ENCODE data around the gene CPED1.
"Not testable (repeated sequence)": the region's sequence is repeated elsewhere in the genome, so short reads cannot be mapped to it uniquely, and the experiment has no call there.

CPED1 gene

DNA sequence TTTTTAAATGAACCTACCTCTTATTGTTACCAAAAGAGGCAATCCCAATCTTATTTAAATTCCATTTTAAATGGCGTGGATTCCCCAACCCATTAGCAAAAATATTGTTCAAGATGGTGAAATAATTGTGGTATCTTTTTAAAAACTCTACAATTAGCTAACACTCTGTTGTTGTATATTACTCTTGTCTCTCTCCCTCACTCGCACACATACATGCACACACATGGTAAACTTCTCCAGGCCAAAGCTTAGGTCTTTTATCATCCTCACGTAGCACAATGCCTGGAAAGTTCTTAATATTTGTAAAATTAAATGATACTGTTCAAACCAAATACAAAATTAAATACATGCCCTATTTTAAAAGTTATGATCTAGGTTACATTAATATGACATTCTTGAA is 171.0 kb downstream of the CPED1 start:
- DNase-seq = no peak

DNA sequence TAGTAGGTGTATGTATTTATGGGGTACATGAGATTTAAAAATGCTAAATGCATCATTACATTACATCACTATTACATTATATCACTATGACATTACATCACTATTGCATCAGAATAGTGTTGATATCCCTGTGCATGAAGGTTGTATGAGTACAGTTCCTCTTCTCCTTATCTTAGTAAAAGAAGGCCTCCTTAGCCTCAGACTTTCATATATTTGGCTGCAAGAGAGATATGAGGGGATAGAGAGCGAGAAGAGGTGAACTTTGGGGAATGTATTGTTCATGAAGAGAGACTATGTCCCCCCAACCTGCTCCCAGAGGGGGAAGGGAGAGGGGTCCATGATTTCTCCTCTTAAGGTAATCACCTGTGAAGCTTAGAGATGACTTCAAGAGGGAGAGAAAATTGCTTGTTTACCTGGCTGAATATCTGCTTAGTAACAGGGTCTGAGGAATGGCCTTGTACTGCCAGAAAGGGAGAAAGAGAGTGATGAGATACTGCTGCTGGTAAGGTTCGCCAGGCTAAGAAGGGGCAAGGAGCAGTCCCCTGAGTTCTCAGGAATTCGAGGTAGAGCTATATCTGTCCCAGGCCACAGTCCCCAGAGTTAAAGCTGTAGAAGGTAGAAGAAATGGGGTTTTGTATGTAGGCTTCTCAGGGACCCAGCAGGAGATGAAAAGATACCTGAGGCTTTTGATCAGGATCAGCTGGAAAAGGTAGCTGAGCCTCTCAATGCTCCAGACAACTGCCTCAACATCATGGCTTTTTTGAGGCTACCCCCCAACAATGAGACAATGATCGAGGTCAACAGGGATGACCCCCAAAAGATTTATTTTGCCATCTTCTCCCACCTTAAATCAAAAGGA is 171.9 kb downstream of the CPED1 start:
- DNase-seq = no peak

DNA sequence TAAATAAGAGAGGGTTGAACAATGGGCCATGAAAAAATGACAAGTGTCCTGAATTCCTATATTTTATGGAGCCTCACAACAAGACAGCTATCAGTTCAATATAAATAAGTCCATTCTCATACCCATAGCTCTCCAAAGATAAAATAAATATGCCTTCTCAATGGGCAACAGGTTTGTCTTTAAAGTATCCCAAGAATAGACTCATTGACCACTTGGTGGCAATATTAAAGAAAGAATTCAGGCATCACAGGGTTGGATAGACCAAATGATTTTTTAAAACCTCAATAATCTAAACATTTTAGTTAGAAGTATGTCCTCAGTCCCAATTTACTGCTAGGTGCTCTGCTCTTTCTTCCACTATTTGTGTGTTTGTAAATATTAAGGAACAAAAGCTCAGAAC is 175.2 kb downstream of the CPED1 start:
- no peak for DNase-seq

DNA sequence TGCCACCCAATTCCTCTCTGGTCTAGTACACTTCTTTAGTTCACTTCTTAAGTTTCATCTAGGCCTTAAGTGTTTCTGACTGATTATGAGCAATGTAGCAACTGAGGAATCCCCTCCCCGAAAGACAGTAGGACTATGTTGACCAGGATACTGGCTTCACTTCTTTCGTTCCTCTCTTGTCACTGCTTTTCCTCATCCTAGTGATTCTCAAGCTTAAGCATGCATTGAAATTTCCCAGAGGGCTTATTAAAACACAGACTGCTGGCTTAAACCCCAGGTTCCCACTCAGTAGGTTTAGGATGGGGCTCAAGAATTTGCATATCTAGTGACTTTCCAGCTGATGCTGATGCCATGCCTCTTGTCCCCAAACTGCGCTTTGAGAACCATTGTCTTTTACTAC is 175.7 kb downstream of the CPED1 start:
- no peak for DNase-seq

DNA sequence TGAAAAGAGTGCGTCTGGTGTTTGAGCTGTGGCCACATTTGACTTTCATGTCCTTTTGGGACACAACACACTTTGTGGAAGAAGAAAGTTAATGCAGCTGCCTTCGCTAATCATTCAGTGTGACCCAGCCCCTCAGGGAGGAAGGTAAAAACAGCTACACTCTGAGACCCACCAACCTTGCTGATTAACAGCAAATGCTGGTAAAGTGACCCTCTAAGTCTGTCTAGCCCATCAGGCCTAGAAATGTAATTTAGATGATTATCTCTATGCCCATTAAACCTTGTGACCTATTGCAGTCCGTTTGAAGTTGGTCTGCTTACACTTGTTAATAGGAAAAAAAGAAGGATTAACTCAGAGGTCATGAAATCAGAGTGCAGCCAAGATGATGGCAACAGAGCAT is 178.4 kb downstream of the CPED1 start:
- no peak for DNase-seq

DNA sequence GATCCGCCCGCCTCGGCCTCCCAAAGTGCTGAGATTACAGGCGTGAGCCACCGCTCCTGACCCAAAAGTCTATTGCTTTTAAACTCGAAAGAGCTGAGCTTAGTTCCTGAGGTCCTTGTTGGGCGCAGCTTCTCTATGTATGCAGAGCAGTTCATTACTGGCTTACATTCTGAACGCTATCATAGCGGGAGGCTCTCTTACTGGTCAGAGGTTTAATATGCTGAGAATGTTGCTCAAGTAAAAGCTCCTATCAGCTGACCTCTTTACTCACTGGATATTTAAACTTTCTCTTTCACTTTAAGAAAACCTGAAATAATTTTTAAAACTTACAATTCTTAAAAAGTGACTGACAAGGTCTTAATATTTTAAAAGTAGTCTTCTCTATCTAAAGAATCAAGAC is 179.5 kb downstream of the CPED1 start:
- no peak for DNase-seq

DNA sequence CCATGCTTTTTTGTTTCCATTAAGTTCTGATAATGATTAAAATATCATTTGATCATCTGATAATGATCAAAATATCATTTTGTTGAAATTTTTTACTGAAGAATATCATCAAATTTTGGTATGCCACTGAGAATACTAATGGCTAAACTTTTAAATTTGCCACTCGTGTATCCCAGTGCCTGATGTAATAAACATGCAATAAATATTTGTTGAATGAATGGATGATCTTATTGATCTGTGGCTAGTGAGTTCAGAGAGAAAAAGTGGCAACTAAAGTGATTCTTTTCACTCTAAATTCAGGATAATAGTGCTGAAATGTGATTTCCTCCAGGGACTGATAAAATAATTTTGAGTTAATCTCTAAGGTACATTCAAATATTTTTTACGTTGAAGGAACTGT is 181.0 kb downstream of the CPED1 start:
- DNase-seq = no peak

DNA sequence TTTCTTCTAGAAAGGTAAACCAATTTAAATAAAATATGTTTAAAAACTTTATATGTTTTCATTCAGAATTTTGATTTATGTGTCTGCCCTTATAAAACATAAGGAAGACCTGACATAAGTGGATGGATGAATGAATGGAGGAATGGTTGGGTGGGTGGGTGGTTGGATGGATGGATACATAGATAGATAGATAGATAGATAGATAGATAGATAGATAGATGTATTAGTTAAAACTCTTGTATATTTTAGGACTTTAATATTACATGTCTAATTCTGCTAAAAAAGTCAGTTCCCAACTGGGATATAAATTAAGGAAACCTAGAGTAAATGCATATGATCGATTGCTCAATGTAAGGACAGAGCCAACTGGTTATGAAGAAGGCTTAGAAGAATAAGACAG is 184.0 kb downstream of the CPED1 start:
- no peak for DNase-seq

DNA sequence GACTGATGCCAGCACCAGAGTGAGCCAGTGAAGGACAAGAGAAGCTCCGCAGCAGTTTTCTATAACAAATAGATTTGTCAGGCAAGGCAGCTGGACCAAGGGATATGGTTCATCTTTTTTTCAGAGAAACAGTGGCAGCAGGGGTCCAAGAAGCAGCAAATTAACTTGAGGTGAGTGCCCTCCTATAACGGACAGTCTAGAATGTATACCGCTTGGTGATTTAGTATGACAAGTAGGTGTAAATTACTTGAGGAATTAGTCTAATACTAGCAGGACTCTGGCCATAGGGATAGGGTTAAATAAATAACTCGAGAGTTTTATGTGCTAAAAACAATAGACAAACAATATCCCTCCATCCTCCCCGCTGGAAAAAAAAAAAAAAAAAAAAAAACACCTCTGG is 187.3 kb downstream of the CPED1 start:
- DNase-seq = no peak

DNA sequence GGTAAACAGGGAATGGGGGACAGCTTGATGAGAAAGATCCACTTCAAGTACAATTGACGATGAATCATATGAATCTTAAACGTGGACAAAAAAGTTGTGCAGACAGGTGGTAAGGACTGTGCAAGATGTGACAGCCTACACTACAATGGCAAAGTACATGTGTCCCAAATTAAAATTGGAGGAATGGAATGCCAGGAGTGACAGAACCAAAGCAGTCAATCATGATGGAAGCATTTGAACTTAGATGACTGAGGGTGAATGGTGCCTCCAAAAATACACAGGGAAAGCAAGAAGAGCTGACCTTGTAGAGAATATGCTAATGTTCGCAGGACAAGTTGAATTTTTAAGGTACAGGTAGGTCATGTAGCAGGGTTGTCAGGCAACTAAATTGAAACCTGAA is 189.9 kb downstream of the CPED1 start:
- DNase-seq = no peak

DNA sequence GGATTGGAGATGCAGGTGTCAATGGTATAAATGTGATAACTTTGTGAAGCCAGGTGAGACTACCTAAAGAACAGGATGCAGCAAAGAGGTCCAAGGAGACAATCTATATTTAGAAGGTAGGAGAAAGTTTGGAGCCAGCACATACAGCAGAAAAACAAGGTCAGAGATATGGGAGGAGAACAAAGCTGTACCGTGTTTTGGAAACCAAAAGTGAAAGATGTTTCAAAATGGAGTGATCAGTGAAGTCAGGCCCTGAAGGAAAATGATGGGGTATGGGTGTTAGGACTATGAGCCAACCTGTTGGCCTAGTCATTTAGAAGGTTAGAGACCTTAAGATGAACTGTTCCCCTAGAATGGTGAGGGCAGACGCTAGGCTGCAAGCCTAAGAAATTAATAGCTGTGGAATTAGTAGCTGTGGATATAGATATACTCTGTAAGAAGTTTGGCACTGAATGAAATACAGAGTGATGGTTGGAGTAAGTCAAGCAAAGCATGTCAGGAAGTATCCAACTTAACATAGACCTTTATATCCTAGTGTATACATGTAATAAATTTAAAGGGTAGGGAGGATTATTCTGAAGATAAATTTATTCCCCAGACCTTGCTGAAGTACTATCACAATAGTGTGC is 190.5 kb downstream of the CPED1 start:
- no peak for DNase-seq

DNA sequence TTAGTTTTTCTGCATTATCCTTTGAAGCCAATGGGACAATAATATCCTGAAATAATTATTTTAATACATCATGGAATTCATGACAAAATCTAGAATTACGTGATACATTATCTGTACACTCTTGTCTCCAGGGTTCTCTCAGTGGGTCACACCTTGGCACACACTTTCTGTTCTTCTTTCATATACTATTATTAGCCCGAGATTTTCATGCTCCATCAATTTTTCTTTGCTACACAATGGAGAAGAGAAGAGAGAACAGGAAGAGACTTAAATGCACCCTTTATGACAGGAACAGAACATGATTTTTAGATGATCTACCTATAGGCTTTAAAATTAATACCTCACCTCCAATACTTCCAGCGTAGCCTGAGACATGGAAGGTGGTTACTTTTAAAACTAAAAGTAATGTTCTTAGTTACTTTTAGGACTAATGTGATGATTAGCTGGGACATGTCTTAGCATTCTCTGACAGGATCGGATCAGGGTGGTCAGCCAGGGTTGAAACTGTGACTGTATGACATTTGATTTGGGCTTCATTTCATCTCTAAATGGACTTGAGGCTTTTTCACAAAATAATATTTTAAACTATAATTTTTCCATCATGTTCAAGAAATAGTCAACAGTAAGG is 192.0 kb downstream of the CPED1 start:
- no peak for DNase-seq

DNA sequence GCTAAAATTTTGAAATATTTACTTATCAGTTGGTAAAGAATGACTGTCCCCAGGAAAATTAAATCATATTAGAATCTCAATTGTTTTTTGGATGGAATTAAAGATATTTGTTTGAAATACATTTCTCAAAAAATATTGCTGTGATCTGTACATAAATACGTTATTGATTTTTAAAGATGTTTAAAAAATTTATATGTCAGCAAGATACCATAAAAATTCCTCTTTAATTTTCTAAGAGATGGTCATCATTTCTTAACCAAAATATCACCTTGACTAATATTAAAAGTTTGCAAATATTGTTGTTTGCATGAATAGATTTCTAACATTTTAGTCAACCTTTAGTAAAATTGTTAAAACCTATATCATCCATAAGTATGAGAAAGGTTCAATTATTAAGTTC is 192.8 kb downstream of the CPED1 start:
- DNase-seq = no peak

DNA sequence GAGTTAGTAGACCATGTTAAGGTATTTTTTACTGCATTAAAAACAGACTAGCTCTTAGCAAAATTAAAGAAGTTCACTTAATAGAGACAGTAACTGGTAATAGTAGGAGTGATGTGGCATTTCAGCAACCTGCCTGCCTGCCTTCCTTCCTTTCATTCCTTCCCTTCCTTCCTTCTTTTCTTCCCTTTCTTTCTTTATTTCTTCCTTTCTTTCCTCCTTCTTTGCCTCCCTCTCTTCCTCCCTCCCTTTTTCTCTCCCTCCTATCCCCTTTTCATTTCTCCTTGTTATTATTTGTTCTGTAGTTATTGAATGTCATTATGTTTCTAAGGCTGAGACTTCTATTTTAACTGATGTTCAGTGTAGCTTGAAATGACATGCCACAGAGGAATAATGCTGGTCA is 193.8 kb downstream of the CPED1 start:
- DNase-seq = no peak

DNA sequence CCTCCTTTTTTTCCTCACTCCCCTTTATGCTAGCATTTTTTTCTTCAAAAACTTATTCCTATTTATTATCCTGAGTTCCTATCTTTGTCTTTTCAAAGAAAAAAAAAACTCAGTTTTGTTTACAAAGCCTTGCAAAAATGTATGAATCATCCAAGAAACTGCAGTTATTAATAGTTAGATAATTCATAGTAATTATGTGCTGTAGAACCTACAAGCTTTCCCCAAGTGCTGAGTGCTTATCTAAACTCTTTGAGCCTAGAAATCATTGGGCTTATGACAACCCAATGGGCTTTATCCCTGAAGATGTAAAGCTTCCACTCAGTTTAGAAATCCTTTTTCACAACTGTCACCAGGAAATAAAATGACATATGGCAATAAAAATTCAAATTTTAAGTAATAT is 194.4 kb downstream of the CPED1 start:
- no peak for DNase-seq

DNA sequence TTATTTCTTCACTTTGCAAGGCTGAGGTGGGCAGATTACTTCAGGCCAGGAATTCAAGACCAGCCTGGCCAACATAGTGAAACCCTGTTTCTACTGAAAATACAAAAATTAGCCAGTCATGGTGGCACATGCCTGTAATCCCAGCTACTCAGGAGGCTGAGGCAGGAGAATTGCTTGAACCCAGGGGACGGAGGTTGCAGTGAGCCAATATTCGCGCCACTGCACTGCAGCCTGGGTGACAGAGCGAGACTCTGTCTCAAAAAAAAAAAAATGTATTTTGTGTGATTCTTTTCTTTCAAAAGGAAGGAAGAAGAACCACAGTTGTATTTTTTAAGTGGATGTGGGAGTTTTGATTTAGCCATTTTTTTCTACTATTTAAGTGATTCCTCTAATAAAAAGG is 195.4 kb downstream of the CPED1 start:
- not testable (repeated sequence) for DNase-seq

DNA sequence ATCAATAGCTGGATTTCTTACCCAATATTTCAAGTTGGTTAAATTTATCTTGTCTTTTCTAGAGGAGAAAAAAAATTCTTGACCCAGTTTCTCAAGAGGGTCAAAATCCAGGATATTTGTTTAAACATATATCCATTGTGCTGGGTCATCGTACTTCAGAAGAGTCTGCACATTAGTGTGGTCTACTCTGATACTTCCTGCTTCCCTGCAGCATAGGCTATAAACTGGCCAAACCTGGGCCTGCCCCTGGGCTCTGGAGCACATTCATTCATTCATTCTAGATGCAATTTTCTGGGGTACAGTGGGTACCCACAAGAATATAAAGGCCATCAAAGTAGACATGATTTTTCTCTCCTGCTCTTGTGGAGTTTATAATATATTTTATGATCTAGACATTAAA is 198.2 kb downstream of the CPED1 start:
- no peak for DNase-seq

DNA sequence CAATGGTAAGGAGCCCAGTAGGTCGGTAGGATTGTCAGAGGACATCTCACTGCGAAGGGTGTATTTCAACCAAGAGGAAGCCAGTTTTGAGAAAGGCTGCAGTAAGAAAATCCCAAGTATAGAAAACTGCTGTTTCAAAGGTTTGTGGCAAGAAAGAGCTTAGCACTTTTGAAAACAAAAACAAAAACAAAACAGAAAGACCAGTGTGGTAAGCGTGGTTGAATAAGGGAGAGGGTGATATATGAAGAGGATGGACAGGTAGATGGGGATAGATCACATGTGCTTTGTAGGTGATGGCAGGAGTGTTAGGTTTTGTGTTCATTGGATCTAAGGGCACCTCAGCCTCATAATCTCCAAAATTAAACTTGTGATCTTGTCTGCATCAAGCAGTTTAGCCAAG is 198.7 kb downstream of the CPED1 start:
- no peak for DNase-seq

DNA sequence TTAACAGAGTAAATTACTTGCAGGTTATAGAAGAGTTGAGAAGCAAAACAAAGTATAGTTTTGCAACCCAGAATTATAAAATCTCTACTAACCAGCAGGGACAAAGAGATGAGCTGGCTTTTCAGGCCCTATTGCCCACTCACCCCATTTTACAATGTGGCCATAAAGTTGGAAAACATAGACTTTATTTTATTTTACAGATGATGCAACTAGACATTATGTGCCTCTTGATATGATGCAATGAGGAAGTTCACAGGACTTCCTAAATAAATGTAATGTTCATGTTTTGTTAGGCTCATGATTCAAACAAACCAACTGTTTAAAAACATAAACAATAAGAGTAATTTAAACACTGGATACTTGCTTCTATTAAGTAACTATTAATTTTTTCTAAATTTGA is 199.2 kb downstream of the CPED1 start:
- no peak for DNase-seq

DNA sequence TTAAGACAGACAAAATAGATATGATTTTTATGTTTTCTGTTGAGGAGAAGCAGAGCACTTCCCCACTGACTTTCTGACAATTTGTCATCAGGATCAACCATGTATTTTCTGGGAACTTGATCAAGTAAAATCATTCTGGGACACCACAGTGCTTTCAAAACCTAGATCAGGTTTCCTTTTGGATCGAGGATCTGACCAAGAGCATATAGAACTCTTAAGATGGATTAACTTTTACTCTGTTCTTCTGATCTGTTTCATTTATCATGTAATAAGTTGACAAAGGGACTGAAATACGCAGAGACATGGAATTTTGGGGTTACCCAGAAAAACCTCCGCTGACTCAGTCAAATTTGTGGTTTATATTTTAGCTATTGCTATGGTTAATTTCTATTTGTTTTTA is 204.3 kb downstream of the CPED1 start:
- DNase-seq = no peak

DNA sequence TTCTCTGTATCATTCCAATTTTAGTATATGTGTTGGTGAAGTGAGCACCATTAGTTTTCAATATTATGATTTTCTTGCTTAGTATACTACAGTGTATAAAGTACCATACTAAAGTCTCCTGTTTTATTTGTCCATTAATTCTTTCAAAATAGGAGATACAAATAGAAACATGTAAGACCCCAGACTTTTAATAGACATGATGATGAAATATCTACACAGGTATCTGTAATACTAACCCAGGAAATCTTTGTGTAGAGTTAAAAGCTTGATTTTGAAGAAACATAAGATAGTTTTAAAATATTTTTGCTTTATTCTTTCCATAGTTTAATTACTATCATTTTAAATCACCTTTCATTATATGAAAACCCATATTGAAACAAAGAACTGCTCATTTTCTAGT is 206.5 kb downstream of the CPED1 start:
- DNase-seq = no peak

DNA sequence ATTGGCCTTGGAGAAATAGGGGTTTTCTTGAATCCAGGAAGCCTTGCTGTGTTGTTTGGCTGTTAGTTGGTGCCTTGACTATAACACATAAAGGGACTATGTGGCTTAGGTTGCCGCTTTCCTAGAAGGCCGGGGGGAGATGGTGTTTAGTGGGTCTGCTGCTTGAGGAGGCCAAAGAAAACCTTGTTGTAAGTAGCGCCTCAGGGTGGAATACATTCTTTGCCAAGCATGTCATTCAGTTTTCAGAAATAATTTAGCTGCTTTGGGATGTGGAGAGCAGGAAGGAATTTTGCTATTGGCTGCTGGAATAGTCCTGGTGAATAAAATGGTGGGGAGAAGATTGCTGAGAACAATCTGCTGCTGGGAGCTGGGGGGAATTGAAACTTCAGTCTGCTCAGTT is 207.4 kb downstream of the CPED1 start:
- no peak for DNase-seq

DNA sequence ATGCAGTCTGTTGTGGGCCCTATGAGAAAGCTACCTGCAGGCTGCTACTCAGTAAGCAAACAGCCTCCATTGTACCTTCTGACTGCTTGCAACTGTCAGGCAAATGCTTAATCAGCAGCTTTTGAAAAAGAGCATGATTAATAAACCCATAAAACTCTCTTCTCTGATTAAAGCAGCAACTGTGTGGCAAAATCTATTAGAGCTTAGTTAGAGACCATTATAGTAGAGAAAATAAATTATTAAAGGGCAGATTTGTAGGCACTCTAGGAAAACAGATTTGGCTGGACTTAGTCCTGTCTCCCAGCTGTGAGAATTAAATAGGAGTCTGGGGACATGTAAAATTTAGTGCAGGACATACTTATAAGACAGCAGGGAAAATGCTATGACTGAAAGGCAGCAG is 207.8 kb downstream of the CPED1 start:
- DNase-seq = no peak

DNA sequence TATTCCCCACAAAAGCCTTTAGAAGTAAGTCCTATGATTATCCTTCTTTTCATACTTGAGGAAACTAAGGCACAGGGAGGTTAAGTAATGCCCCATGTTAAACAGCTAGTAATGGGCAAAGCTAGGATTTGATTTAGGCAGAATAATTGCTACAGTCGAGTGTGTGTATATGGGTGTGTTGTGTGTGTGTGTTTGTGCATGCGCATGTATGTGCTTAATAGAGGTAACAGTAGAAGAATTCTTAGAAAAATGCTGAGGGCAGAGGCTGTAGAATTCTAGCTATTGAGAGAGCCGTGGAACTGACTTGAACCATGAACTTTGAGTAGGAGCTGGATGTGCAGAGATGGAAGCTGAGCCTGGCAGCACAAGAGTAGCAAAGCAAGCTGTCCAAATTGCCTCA is 208.9 kb downstream of the CPED1 start:
- DNase-seq = no peak
